Muscle of leg (tissue), 11 donors: ENCODE results near the gene FRMPD4. TPM values are rescaled to one million over a fixed set of nuclear protein-coding genes. Genes with fewer than 3 reads are reported as not detected.

Experiments used
- DNase-seq: peaks from one replicate; pipeline ENCODE4 v3.0.0; 2013
- H3K27ac ChIP-seq: one replicate; pipeline ENCODE4 v1.5.1; 2013; ENCODE audit warnings: mild to moderate bottlenecking, low read length, control low read depth
- H3K27me3 ChIP-seq: one replicate; pipeline ENCODE4 v1.6.1; 2013; ENCODE audit warnings: low read length; ENCODE audit not compliant: control insufficient read depth, insufficient read depth
- H3K36me3 ChIP-seq: one replicate; pipeline ENCODE4 v1.6.1; 2013; ENCODE audit warnings: low read length; ENCODE audit not compliant: control insufficient read depth, insufficient read depth
- H3K4me1 ChIP-seq: one replicate; pipeline ENCODE4 v1.6.1; 2013; ENCODE audit warnings: low read length; ENCODE audit not compliant: control insufficient read depth, insufficient read depth
- H3K4me3 ChIP-seq: one replicate; pipeline ENCODE4 v1.5.1; 2013; ENCODE audit warnings: low read length, control low read depth
- H3K9me3 ChIP-seq: replicated peaks from 2 replicates; pipeline ENCODE4 v1.6.1; 2013; ENCODE audit warnings: low read depth, low read length; ENCODE audit not compliant: control insufficient read depth
- WGBS: methylation state at CpG from one replicate; pipeline ENCODE4 v1.1.5; 2013; ENCODE audit warnings: missing lambda C conversion rate; ENCODE audit not compliant: insufficient coverage; 5-methylcytosine and 5-hydroxymethylcytosine counted together
- polyA plus RNA-seq, 8 donors: library from polyadenylated mRNA; unstranded; fragments of 120-200 nt; gene quantifications; one replicate each; pipeline versions ENCODE4 v1.2.1 to v1.2.3, GENCODE V29; 2013; ENCODE audit warnings: inconsistent platforms in 1 of 8, low replicate concordance in 1 of 8; ENCODE audit not compliant: insufficient read length in 8 of 8, insufficient read depth in 1 of 8
- total RNA-seq: library from RNA; stranded (reverse); fragments of 120-200 nt; gene quantifications from one replicate; pipeline ENCODE4 v1.2.4, GENCODE V29; 2013

FRMPD4 gene
- total and polyA plus RNA-seq, 9 donors: 0.34 to 1.2 (median 0.64) TPM

DNA sequence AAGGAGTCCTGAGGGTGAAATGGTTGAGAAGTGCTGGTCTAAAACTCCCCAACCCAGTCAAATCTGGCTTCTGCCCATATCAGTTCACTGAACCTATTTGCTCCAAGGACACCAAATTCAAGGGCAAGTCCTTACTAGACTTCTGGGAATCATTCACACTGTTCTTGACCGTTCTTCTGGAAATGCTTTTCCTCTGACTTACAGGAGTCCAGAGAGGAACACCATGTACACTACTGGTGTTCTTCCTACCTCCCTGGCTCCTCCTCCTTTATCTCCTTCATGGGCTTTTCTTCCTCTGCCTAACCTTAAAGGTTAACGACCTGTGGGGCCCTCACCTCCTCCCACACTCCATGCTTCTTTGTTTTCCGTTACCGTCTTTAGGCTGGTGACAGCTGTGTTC, 281.3 kb downstream of the FRMPD4 start:
- H3K36me3 ChIP-seq: no peaks in the 10 kb centered on the region
- DNase-seq: no peak
- no peaks in the 10 kb centered on the region for H3K9me3 ChIP-seq
- no peak overlapping the region for H3K4me3 ChIP-seq
- no peaks in the 10 kb centered on the region for H3K4me1 ChIP-seq
- 64% methylated on average over 4 of the region's 4 CpGs for WGBS
- H3K27me3 ChIP-seq: peaks cover 4% of the 10 kb centered on the region
- no peak overlapping the region for H3K27ac ChIP-seq

DNA sequence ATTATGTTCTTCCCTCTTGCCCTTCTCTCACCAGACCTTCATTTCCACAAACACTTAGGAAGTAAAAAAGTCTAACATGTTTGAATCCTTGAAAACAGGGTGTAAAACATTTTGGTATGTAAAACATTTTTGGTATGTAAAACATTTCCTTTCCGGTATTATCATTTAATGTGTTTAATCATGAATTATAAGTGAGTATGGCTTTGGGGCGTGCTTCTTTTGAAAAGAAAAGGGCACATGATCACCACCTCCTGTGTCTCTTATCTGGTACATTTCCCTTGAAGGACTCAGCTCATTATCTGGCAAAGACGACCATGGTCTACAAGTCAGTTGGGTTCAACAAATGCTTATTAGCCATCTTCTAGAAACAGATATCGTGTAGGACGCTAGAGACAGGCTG, 283.6 kb downstream of the FRMPD4 start:
- WGBS: 100% methylated on average over 1 of the region's 5 CpGs
- no peak for DNase-seq
- H3K9me3 ChIP-seq: no peaks in the 10 kb centered on the region
- H3K27ac ChIP-seq: no peak overlapping the region
- H3K27me3 ChIP-seq: peaks cover 6% of the 10 kb centered on the region
- H3K4me3 ChIP-seq: no peak overlapping the region
- H3K36me3 ChIP-seq: no peaks in the 10 kb centered on the region
- no peaks in the 10 kb centered on the region for H3K4me1 ChIP-seq

DNA sequence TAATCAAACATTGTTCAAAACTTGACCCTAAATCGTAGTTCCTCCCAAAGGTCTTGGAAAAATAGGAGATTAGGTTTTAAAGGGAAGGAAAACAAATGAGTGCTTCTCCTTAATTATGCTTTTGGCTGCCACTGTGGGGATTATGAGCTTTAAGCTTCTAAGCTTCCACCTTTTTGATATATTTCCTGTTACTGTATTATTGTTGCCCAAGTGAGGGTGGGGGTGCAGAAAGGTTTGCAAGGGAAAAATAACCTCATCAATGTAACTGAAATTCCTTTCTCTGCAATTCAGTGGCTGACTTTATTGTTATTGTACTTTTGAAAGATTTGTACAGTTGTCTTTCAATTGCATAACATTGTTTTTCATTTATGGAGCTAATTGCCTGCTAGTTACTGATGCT, 285.1 kb downstream of the FRMPD4 start:
- Histone ChIP-seq H3K27ac (no peak overlapping the region), H3K4me3 (no peak overlapping the region), H3K9me3 (no peaks in the 10 kb centered on the region), H3K4me1 (no peaks in the 10 kb centered on the region), H3K27me3 (peaks cover 6% of the 10 kb centered on the region), H3K36me3 (no peaks in the 10 kb centered on the region)
- no CpG with 5 or more reads among the region's 1 CpG for WGBS
- no peak for DNase-seq

DNA sequence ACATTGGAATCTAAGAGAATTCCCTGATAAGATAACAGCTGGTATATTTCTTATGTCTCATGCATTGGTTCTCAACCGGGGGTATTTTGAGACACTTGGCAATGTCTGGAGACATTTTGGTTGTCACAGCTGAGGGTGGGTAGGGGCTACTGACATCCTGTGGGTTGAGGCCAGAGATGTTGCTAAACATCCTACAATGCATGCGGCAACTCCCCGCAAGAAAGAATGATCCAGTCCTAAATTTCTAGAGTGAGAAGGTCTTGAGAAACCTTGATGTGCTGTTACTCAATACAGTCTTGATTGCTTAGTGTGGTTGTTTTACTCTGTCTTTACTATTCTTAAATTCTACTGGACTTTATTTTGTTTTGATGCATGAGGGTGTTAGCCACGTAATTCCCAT, 287.2 kb downstream of the FRMPD4 start:
- 88% methylated on average over 1 of the region's 4 CpGs for WGBS
- H3K36me3 ChIP-seq: no peaks in the 10 kb centered on the region
- no peak overlapping the region for H3K4me3 ChIP-seq
- H3K27ac ChIP-seq: no peak overlapping the region
- peaks cover 7% of the 10 kb centered on the region for H3K27me3 ChIP-seq
- no peaks in the 10 kb centered on the region for H3K4me1 ChIP-seq
- DNase-seq: no peak
- H3K9me3 ChIP-seq: no peaks in the 10 kb centered on the region

DNA sequence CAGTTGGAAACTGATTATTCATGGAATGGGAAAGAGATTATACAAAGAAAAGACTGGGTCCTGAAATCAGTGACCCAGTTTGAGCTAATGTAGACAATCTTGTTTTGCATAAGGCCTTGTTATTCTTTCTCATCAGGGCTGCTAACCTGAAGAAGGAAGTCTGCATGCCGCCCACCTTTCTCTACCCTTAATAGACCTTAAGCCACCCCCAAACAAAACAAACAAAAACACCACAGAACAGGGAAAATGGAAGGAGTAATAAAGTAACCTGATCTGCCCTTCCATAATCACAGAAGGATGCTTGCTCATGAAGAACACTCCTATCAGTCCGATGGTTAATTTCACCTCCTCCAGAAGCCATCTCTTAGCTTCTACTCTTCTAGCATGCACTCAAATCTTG, 288.1 kb downstream of the FRMPD4 start:
- no peaks in the 10 kb centered on the region for H3K9me3 ChIP-seq
- H3K4me1 ChIP-seq: no peaks in the 10 kb centered on the region
- peaks cover 7% of the 10 kb centered on the region for H3K27me3 ChIP-seq
- H3K36me3 ChIP-seq: no peaks in the 10 kb centered on the region
- H3K27ac ChIP-seq: no peak overlapping the region
- no peak overlapping the region for H3K4me3 ChIP-seq
- DNase-seq: no peak
- no CpG with 5 or more reads among the region's 2 CpGs for WGBS

DNA sequence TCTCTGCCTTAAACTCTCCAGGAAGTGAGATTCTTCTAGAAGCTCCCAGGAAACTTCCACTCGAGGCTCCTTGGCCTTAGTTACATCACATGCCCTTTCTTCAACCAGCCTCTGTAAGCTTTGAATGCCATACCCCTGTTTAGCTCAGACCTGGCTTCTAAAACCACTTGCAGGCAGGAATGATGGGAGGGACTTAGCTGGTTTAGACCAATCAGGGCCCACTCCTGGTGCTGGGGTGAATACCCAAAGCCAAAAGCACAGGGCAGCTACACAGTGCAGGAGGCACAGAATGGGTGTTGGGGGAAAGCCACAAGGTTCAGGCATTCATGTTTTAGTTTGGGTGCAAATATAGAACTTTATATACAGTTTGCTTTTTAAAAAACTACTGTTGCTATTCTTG, 296.2 kb downstream of the FRMPD4 start:
- no peak for DNase-seq

DNA sequence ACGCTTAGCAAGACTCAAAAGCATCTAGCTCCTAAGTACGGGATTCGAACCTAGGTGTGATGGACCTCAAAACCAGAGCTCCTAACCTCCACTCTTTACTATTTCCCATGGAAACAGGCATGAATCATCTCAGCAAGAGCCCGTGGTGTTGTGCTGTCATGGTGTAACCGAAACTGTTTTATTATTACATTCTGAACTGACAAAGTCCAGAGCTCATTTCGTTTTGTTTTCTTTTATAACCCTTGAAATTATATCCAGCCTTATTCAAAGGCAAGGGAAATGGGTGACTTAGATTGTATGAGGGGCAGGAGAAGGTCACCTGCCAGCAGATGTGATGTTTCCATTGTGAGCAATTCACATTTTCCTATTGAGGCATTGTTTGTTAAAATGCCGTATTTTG, 301.1 kb downstream of the FRMPD4 start:
- no peaks in the 10 kb centered on the region for H3K9me3 ChIP-seq
- WGBS: 74% methylated on average over 4 of the region's 7 CpGs
- H3K4me1 ChIP-seq: no peaks in the 10 kb centered on the region
- H3K27me3 ChIP-seq: peaks cover 17% of the 10 kb centered on the region
- no peak for DNase-seq
- H3K27ac ChIP-seq: no peak overlapping the region
- no peaks in the 10 kb centered on the region for H3K36me3 ChIP-seq
- no peak overlapping the region for H3K4me3 ChIP-seq

More for the DNA sequence above, 296.2 kb downstream of the FRMPD4 start:
- no peak overlapping the region for H3K27ac ChIP-seq
- no peaks in the 10 kb centered on the region for H3K36me3 ChIP-seq
- H3K4me1 ChIP-seq: no peaks in the 10 kb centered on the region
- peaks cover 16% of the 10 kb centered on the region for H3K27me3 ChIP-seq
- no peak overlapping the region for H3K4me3 ChIP-seq
- no peaks in the 10 kb centered on the region for H3K9me3 ChIP-seq
- no CpG with 5 or more reads among the region's 1 CpG for WGBS

DNA sequence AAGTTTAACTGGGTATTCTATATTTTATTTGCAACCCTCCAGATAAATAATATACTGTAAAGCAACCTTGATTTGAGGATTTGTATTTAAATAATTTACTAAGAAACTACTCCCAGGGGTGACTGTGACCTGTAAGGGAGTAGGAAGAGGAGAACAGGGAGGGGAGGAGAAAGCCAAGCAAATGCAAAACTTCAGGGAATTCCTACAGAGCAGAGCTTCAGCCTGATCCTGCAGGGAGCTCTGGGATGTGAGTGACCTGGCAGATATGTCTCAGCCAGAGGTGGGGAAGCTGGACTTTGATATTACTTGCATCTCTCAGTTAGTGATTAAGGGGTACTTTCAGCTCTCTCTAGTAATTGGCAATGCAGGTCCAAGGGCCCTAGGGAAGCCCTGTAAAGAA, 302.0 kb downstream of the FRMPD4 start:
- H3K4me3 ChIP-seq: no peak overlapping the region
- no peaks in the 10 kb centered on the region for H3K9me3 ChIP-seq
- no peak for DNase-seq
- no peak overlapping the region for H3K27ac ChIP-seq
- no peaks in the 10 kb centered on the region for H3K36me3 ChIP-seq
- H3K27me3 ChIP-seq: peaks cover 15% of the 10 kb centered on the region
- no peaks in the 10 kb centered on the region for H3K4me1 ChIP-seq

DNA sequence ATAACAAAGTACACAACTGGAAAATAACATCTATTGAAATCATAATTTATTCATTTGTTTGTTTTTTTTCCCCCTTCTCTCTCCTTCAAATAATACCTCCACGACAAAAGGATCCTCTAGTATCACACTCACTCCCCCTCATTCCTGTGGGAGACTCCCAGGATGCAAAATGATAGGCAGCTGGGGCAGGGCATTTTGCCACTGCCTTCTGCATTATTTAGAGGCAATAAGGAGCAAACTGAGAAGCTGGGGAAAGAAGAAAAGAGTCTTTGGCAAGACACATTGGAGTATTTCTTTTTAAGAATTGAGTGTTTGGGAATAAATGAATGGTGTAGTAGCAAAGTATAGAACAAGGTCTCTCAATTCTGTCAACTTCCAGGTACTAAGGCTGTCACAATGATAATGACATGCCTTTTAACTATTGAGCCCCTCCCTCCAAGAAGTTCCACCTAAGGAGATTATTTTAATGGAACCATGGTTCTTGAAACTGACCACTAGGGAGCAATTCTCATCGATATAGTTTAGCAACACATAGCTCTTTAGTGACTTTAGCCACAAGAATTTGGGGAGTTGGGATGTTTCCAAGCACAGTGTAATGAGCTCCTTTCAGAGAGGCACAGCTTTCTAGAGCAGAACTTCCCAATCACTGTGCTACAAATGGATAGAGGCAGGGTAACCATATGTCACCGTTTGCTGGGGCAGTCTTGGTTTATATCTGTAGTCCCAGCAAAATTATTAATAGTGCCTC, 303.3 kb downstream of the FRMPD4 start:
- peaks cover 11% of the 10 kb centered on the region for H3K27me3 ChIP-seq
- H3K27ac ChIP-seq: no peak overlapping the region
- H3K36me3 ChIP-seq: no peaks in the 10 kb centered on the region
- no peaks in the 10 kb centered on the region for H3K4me1 ChIP-seq
- H3K9me3 ChIP-seq: no peaks in the 10 kb centered on the region
- WGBS: no CpG with 5 or more reads among the region's 3 CpGs
- DNase-seq: peak; percentile 39
- H3K4me3 ChIP-seq: no peak overlapping the region

DNA sequence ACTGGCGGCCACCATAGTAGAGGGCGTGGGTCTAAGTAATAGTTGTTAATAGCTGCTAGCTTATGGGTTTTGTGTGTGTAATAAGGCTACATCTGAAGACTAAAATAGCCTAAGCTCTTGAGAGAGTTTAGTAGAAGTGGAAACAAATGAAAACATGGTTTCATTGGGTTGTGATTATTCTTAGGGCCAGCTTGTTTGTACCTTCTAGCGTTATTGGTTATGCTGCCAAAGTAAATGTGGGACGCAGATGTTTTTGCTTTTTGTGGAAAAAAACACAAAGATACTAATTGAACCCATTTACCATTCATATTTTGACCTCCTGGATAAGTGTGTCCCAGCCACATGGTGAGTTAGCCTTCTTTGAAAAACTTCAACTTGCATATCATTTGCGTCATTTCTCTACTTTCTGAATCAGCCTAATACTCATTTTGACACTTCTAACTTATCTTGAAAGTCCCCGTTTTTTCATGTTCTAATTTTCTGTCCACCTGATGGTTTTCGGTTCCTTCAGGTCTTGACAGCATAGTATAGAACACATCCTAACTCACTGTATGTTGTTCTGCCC, 305.3 kb downstream of the FRMPD4 start:
- H3K27me3 ChIP-seq: peaks cover 14% of the 10 kb centered on the region
- no peak overlapping the region for H3K4me3 ChIP-seq
- H3K4me1 ChIP-seq: no peaks in the 10 kb centered on the region
- no peaks in the 10 kb centered on the region for H3K9me3 ChIP-seq
- no peak overlapping the region for H3K27ac ChIP-seq
- 75% methylated on average over 2 of the region's 7 CpGs for WGBS
- no peak for DNase-seq
- H3K36me3 ChIP-seq: no peaks in the 10 kb centered on the region
